ENCODE results near the gene MYO6. TPM values are rescaled to one million over a fixed set of nuclear protein-coding genes. Genes with fewer than 3 reads are reported as not detected.

The MYO6 gene
- total and polyA plus RNA-seq, 2 of the 8 experiments (the other 6 are each of a cell fraction or from before 2014, with no cell fraction given) = 8.3 to 21.9 TPM

- no peaks in the 10 kb centered on the region for H3K79me1 ChIP-seq (ENCODE audit: low read depth, low read length)
- no peak for TF ChIP-seq POLR2AphosphoS5 (IDR thresholded peaks at IDR 0.05; ENCODE audit: low read depth, low read length)
- no peak for TF ChIP-seq CBX5 (IDR thresholded peaks at IDR 0.05; ENCODE audit: low read depth, low read length)
- no peak for TF ChIP-seq EZH2 (IDR thresholded peaks at IDR 0.05; ENCODE audit: low read depth, low read length, severe bottlenecking)
- no peak for TF ChIP-seq KDM5A (IDR thresholded peaks at IDR 0.05; ENCODE audit: low read length)
- TF ChIP-seq SIRT6 (IDR thresholded peaks at IDR 0.05; ENCODE audit: low read length) = no peak
- TF ChIP-seq RBBP5 (IDR thresholded peaks at IDR 0.05; ENCODE audit: borderline replicate concordance, low read depth, low read length) = no peak
- TF ChIP-seq BCL11A (IDR thresholded peaks at IDR 0.05; ENCODE audit: low read depth in 2 of 2, low read length in 2 of 2) = no peak
- no peak for TF ChIP-seq MAX (IDR thresholded peaks at IDR 0.05)
- no peak for TF ChIP-seq KDM4A (IDR thresholded peaks at IDR 0.05; ENCODE audit: low read depth, low read length, severe bottlenecking)
- no peak for TF ChIP-seq SP2 (IDR thresholded peaks at IDR 0.05; ENCODE audit: low read length)
- no peak for TF ChIP-seq GABPA (IDR thresholded peaks at IDR 0.05; ENCODE audit: borderline replicate concordance, insufficient read depth, low read length)
- no peak for TF ChIP-seq TCF12 (IDR thresholded peaks at IDR 0.05; ENCODE audit: low read depth, low read length)
- no peak for TF ChIP-seq HDAC2 (IDR thresholded peaks at IDR 0.05; ENCODE audit: borderline replicate concordance in 1 of 2, low read depth in 2 of 2, low read length in 2 of 2)
- TF ChIP-seq TAF7 (optimal IDR thresholded peaks at IDR 0.05; ENCODE audit: borderline replicate concordance, low read depth, low read length) = no peak
- no peak for TF ChIP-seq SAP30 (IDR thresholded peaks at IDR 0.05; ENCODE audit: insufficient read depth, insufficient replicate concordance, low read length)
Observed at GRCh38 chr6:75719133-75719532, 29.9 kb upstream of the MYO6 start.

More at GRCh38 chr6:75719133-75719532, 29.9 kb upstream of the MYO6 start:
- Histone ChIP-seq H2BK120ac (replicated peaks; ENCODE audit: low read depth, low read length) (no peak overlapping the region), H2BK12ac (ENCODE audit: low read depth, low read length) (no peak overlapping the region), H4K20me1 (replicated peaks in 1 of 2; ENCODE audit: control insufficient read depth in 1 of 2, insufficient read depth in 2 of 2, low read length in 2 of 2) (no peaks in the 10 kb centered on the region), H2AK5ac (ENCODE audit: low read depth, low read length) (no peak overlapping the region), H3K9me3 (ENCODE audit: insufficient read depth in 2 of 2, low read depth in 1 of 2, low read length in 1 of 2) (no peaks in the 10 kb centered on the region), H3K23ac (ENCODE audit: insufficient read length) (no peak overlapping the region), H3K27me3 (replicated peaks in 1 of 4; ENCODE audit: control insufficient read depth in 3 of 4, extremely low read depth in 1 of 4, insufficient read depth in 3 of 4, low read length in 3 of 4) (no peaks in the 10 kb centered on the region), H3K4ac (replicated peaks; ENCODE audit: insufficient read length, low read depth, low read length) (no peak overlapping the region), H3K36me3 (ENCODE audit: control insufficient read depth in 2 of 4, insufficient read depth in 4 of 4, low read length in 3 of 4) (peaks cover 2 to 28% (median 6%) of the 10 kb centered on the region in 4 experiments; a peak in 6 of 8 replicates), H3K4me3 (ENCODE audit: extremely low read depth in 1 of 4, insufficient read depth in 2 of 4, low read depth in 3 of 4, low read length in 4 of 4) (no peak overlapping the region), H2BK5ac (ENCODE audit: low read depth, low read length) (no peak overlapping the region), H3K79me2 (ENCODE audit: control insufficient read depth in 1 of 2, insufficient read depth in 2 of 2, low read length in 2 of 2) (no peaks in the 10 kb centered on the region), H3K18ac (ENCODE audit: extremely low read depth, low read length) (no peak overlapping the region), H2AFZ (ENCODE audit: low read length) (no peak overlapping the region), H4K5ac (ENCODE audit: insufficient read length, low read depth, low read length) (no peak overlapping the region), H3K4me2 (ENCODE audit: insufficient read depth in 1 of 2, low read depth in 2 of 2, low read length in 2 of 2) (no peak overlapping the region), H3K56ac (replicated peaks; ENCODE audit: insufficient read length, low read depth, low read length) (no peak overlapping the region), H3K14ac (ENCODE audit: insufficient read length) (no peak overlapping the region), H2BK20ac (ENCODE audit: low read length) (no peak overlapping the region), H2BK15ac (ENCODE audit: low read length) (no peak overlapping the region), H4K91ac (replicated peaks; ENCODE audit: insufficient read length, low read length) (no peak overlapping the region), H3K4me1 (replicated peaks in 1 of 4; ENCODE audit: control insufficient read depth in 3 of 4, insufficient read depth in 4 of 4, low read length in 3 of 4) (no peaks in the 10 kb centered on the region), H3K23me2 (ENCODE audit: low read depth, low read length) (no peaks in the 10 kb centered on the region), H3K9ac (replicated peaks in 1 of 4; ENCODE audit: extremely low read depth in 1 of 4, low read depth in 3 of 4, low read length in 3 of 4) (no peak overlapping the region), H4K8ac (ENCODE audit: extremely low read depth, insufficient read depth, low read length) (no peak overlapping the region), H3K27ac (ENCODE audit: low read depth, low read length) (no peak overlapping the region)
- ChIA-PET CTCF (ENCODE audit: partially characterized antibody) (no interaction called here), POLR2A (ENCODE audit: partially characterized antibody) (no interaction called here)
- FAIRE-seq (no peak), DNase-seq (ENCODE audit: low read depth in 1 of 2, low spot score in 2 of 2) (no peak)
- WGBS, 2 experiments (ENCODE audit: extremely low coverage in 1 of 2, insufficient coverage in 1 of 2, insufficient read length in 1 of 2, insufficient replicate concordance in 2 of 2, low coverage in 1 of 2, low lambda C conversion rate in 2 of 2, missing lambda C conversion rate in 1 of 2) = 95% methylated on average over 3 of the region's 3 CpGs; no CpG with 5 or more reads in 1 of the 2 experiments

All from H1 (cell line).